Mesothelial cell of epicardium (in vitro differentiated cells): ENCODE data around the gene PITPNM3. TPM values are rescaled to one million over a fixed set of nuclear protein-coding genes. Genes with fewer than 3 reads are reported as not detected.

Experiments used
- DNase-seq, 2 experiments: peaks; one replicate each; pipeline ENCODE4 v3.0.0; 2021; ENCODE audit warnings: low spot score in 2 of 2; ENCODE audit not compliant: unreplicated experiment in 2 of 2
- H3K27ac Mint-ChIP-seq: 2 replicates; pipeline ENCODE4 v1.8.0; 2021; ENCODE audit warnings: mixed read lengths
- H3K27me3 Mint-ChIP-seq: 2 replicates; pipeline ENCODE4 v1.8.0; 2021; ENCODE audit warnings: low read depth, mixed read lengths
- H3K36me3 Mint-ChIP-seq: 2 replicates; pipeline ENCODE4 v1.8.0; 2021; ENCODE audit warnings: mixed read lengths
- H3K4me1 Mint-ChIP-seq: 2 replicates; pipeline ENCODE4 v1.8.0; 2021; ENCODE audit warnings: mixed read lengths
- H3K4me3 Mint-ChIP-seq: 2 replicates; pipeline ENCODE4 v1.8.0; 2021; ENCODE audit warnings: mild to moderate bottlenecking, moderate library complexity, mixed read lengths
- H3K9me3 Mint-ChIP-seq: 2 replicates; pipeline ENCODE4 v1.8.0; 2021; ENCODE audit warnings: mixed read lengths
- CTCF ChIP-seq: fragments of 200-600 bp; sonication (generic); IDR thresholded peaks from one replicate; pipeline ENCODE4 v1.5.0; 2021; ENCODE audit warnings: antibody characterized with exemption; ENCODE audit not compliant: unreplicated experiment
- total RNA-seq: library from RNA; stranded (reverse); gene quantifications from 3 replicates; pipeline ENCODE4 v1.2.1, GENCODE V29; 2021

The PITPNM3 gene
- total RNA-seq, 1 donor from 2014 or later = 2.3 TPM

GRCh38 chr17:6549384-6550036, 6.8 kb downstream of the PITPNM3 start:
- Mint-ChIP-seq H3K9me3 (no peaks in the 10 kb centered on the region), H3K4me1 (peaks cover 18% of the 10 kb centered on the region), H3K27ac (no peak overlapping the region), H3K36me3 (no peaks in the 10 kb centered on the region), H3K4me3 (no peak overlapping the region), H3K27me3 (peaks cover 33% of the 10 kb centered on the region)
- no peak for TF ChIP-seq CTCF
- DNase-seq = no peak

GRCh38 chr17:6548578-6549330, 7.6 kb downstream of the PITPNM3 start:
- H3K27me3 Mint-ChIP-seq = peaks cover 26% of the 10 kb centered on the region
- no peak for TF ChIP-seq CTCF
- peaks cover 18% of the 10 kb centered on the region for H3K4me1 Mint-ChIP-seq
- no peak for DNase-seq
- no peaks in the 10 kb centered on the region for H3K9me3 Mint-ChIP-seq
- no peak overlapping the region for H3K27ac Mint-ChIP-seq
- no peaks in the 10 kb centered on the region for H3K36me3 Mint-ChIP-seq
- H3K4me3 Mint-ChIP-seq = no peak overlapping the region

GRCh38 chr17:6548034-6548433, 8.3 kb downstream of the PITPNM3 start:
- no peaks in the 10 kb centered on the region for H3K9me3 Mint-ChIP-seq
- no peak overlapping the region for H3K4me3 Mint-ChIP-seq
- TF ChIP-seq CTCF = no peak
- peaks cover 15% of the 10 kb centered on the region for H3K4me1 Mint-ChIP-seq
- no peak for DNase-seq
- H3K27ac Mint-ChIP-seq = no peak overlapping the region
- peaks cover 21% of the 10 kb centered on the region for H3K27me3 Mint-ChIP-seq
- no peaks in the 10 kb centered on the region for H3K36me3 Mint-ChIP-seq

GRCh38 chr17:6547336-6547735, 9.0 kb downstream of the PITPNM3 start:
- Mint-ChIP-seq H3K27ac (no peak overlapping the region), H3K4me3 (no peak overlapping the region), H3K36me3 (no peaks in the 10 kb centered on the region), H3K9me3 (no peaks in the 10 kb centered on the region), H3K27me3 (peaks cover 18% of the 10 kb centered on the region), H3K4me1 (peaks cover 12% of the 10 kb centered on the region)
- no peak for DNase-seq
- no peak for TF ChIP-seq CTCF

GRCh38 chr17:6546069-6546718, 10.2 kb downstream of the PITPNM3 start:
- Mint-ChIP-seq H3K27ac (no peak overlapping the region), H3K4me1 (peaks cover 4% of the 10 kb centered on the region), H3K9me3 (no peaks in the 10 kb centered on the region), H3K36me3 (no peaks in the 10 kb centered on the region), H3K27me3 (peaks cover 20% of the 10 kb centered on the region), H3K4me3 (no peak overlapping the region)
- TF ChIP-seq CTCF = no peak
- no peak for DNase-seq
